Stimulated activated naive CD8-positive, alpha-beta T cell treated with anti-CD3 and anti-CD28 coated beads, Interleukin-15, Interleukin-2, amounts not matched to agents 100 U/mL and 50 U/mL, for 24 hours (primary cell): Measurements from ENCODE around the gene NDUFC1.

Experiments used
- ATAC-seq: fragments of 150-1000 bp; cut with Tn5 transposase; one replicate; pipeline ENCODE4 v1.10.0; 2021
- DNase-seq: peaks from one replicate; pipeline ENCODE4 v3.0.0; 2021

NDUFC1 gene

DNA sequence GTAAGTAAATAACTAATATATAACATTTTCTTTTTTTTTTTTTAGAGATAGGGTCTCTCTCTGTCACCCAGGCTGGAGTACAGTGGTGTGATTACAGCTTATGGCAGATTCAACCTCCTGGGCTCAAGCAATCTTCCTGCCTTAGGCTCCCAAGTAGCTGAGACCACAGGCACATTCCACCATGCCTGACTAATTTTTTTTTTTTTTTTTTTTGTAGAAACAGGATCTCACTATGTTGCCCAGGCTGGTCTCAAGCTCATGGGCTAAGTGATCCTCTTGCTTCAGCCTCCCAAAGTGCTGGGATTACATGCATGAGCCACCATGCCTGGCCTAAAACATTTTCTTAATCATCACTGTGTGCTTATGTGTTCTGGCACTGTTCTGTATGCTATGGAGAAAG, 55.0 kb downstream of the NDUFC1 start:
- DNase-seq = no peak
- no peak for ATAC-seq

DNA sequence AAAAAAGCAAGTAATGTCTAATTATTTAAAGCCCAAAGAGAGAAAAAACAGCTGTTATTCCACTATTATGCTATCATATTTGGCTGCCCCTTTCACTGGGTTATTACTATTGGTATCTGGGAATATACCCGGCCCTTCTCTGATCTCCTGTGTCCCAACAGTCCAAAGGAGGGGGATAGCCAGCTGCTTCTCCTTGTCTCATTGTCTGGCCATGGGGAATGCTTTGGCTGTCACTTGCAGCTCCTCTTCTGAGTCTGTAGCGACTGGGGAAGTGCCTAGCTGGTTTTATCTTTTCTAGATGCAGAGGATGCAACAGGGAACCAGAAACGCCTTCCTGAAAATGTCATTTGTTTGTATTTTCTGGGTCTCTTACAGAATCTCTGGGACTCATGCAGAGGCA, 56.1 kb downstream of the NDUFC1 start:
- no peak for DNase-seq
- no peak for ATAC-seq

DNA sequence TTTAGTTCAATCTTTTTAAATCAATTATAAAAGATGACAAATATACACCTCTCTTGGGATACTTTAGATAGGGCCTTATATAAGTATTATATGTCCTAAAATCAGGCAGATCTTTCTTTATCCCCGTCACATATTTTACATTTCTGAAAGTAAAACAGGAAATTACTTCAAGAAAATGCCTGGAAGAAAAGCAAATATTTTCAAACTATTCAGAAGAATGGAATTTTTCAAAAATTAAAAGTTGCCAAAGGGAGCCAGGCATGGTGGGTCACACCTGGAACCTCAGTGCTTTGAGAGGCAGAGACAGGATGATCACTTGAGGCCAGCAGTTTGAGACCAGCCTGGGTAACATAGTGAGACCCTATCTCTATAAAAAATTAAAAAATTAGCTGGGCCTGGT, 56.7 kb downstream of the NDUFC1 start:
- DNase-seq (no peak), ATAC-seq (no peak)

DNA sequence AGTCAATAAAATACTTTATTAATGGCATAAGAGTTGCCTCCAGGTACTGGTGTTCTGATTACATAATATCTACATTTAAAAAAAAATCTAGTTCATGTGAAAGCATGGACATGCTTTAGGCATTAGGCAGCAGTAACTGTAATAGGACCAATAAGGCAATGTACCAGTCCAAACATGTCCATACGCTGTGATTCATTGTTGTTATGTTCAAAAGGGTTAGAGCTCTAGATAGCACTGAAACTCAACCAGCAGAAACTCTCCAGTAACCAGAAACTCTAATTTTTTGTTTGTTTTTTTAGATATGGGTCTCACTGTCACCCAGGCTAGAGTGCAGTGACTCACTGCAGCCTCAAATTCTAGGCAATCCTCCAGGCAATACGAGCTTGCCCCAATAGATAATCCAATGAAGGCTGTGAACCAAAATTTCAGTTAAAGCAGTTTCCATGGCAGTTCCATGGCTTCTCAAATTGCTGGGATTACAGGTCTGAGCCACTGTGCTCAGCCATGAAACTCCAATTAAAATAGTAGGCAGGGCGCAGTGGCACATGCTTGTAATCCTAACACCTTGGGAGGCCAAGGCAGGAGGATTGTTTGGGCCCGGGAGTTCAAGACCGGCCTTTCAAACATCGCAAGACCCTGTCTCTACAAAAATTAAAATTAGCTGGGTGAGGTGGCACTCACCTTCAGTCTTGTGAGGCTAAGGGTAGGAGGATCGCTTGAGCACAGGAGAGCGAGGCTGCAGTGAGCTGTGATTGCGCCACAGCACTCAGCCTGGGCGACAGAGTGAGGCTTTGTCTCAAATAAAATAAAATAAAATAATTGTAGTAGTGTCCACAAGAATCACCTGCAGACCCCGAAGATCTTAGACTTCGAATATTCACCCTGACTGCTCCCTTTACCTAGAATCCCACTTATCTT, 58.6 kb downstream of the NDUFC1 start:
- ATAC-seq (no peak), DNase-seq (no peak)

DNA sequence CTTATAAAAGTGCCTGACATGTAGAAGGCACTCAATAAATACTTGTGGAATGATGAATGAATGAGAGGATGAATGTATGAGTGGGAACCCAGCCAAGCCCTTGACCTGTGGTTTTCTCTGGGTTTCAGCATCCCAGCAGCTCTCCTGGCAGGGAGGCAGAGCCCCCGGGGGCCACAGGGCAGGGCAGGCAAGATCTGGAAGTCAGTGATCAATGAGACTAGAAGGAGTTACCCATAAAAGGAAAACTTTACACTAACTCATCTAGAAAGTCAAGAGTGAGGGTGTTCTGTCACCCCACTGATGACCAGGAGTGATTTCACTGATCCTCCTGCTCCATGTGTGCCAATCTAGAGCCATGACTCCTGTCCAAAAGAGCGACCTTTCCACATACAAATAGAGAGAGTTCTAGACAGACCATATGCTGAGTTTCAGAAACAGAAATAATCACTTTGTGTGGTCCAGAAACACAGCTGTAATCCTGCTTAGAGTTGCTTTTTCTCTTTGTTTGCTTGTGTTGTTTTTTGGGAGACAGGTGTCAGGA, 59.7 kb downstream of the NDUFC1 start:
- no peak for DNase-seq
- ATAC-seq = no peak

DNA sequence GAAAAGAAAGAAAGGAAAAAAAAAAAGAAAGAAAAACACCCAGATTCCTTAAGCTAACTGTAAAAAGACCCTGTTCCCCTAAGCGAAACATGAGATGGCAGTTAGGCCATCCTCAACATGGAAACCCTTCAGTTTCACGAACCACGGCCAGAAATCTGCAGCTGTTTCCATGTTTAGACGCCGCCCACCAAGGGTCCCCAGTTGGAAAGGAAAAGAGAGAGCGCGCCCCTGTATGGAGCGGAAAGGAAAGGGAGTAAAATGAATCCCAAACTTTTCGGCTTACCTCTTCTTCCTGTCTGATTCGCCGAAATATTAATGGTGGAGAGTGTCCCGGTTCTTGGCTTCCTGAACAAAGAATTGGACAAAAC, 60.5 kb downstream of the NDUFC1 start:
- DNase-seq (no peak), ATAC-seq (no peak)

DNA sequence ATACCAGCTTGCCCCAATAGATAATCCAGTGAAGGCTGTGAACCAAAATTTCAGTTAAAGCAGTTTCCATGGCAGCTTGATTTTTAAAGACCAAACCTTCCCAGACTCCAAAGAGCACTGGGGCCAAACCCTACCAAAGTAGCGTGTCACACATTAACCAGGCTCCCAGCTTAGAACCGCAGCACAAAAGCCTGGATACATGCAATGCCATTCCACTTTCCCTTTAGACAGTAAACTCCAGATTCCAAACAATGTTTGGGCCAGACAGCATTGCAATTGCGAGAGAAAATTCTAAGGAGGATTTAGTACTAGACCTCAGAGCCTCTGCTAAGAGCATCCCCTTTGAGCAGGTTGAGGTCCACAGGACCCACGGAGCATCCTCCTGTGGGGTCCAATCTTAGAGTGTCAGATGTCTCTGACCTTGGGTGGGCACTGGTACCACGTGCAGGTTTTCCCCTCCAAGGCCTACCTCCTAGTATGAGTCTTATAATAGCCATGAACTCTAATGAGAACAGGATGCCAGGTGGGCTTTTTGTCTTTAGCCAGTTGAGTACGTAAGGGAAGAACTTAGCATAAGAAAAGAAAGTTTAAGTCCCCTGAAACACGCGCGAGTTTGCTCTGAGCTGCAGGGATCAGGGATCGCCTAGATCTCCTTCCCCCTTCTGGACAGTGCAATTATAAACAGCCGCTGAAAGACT, 61.0 kb downstream of the NDUFC1 start:
- ATAC-seq = no peak

More for the DNA sequence above, 61.0 kb downstream of the NDUFC1 start:
- DNase-seq = no peak
